HS-27A (cell line): Measurements from ENCODE around the gene WHRN.

Experiments
- DNase-seq: peaks from one replicate; pipeline ENCODE4 v3.0.0-alpha.2; 2012; ENCODE audit warnings: low read depth, missing footprints

WHRN gene

DNA sequence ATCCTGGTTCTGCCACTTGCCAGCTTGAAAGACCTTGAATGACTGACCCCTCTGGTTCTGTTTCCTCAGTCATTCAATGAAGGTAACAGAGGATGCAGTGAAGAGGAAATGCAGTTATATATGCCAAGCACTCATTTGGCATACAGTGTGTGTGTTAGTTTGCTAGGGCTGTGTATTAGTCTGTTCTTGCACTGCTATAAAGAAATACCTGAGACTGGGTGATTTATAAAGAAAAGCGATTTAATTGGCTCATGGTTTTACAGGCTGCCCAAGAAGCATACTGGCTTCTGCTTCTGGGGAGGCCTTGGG, 8.6 kb upstream of the WHRN start:
- DNase-seq, result no peak

DNA sequence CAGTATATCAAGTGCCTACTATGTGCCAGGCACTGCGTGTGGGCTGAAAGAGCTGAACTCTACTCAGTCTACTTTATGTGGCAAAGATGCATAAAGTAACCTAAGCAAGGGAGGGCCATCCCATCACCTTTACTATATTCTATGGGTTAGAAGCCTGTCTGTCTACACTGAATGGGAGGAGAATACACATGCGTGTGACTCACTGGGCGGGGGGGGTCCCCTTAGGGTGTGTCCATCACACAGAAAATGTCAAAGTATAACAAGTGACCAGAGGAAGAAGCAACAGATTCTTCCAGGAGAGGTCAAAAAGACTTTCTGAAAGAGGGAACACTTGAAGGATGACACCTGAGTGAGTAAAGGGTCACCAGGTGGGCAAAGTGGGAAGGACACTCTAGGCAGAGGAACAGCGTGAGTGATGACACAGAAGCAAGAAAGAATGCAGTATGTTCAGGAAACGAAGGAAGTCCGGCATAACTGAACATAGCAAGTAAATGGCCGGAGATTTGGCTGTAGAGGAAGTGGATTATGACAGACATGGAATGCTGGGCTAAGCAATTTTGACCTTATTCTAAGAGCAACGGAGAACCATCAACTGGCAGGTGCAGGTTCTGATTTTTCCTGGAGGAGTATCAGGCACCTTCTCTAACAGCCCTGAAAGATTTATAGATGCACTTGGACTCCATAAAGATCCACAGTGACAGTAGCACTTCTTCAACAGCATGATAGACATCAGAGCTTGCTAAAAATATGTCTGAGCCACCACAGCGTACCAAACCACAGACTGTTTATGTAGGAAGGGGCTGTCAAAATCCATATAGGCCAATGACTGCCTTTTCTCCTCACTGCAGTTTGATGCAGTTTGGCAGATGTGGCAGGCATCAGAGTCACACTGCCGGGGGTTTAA, 8.0 kb upstream of the WHRN start:
- no peak for DNase-seq

DNA sequence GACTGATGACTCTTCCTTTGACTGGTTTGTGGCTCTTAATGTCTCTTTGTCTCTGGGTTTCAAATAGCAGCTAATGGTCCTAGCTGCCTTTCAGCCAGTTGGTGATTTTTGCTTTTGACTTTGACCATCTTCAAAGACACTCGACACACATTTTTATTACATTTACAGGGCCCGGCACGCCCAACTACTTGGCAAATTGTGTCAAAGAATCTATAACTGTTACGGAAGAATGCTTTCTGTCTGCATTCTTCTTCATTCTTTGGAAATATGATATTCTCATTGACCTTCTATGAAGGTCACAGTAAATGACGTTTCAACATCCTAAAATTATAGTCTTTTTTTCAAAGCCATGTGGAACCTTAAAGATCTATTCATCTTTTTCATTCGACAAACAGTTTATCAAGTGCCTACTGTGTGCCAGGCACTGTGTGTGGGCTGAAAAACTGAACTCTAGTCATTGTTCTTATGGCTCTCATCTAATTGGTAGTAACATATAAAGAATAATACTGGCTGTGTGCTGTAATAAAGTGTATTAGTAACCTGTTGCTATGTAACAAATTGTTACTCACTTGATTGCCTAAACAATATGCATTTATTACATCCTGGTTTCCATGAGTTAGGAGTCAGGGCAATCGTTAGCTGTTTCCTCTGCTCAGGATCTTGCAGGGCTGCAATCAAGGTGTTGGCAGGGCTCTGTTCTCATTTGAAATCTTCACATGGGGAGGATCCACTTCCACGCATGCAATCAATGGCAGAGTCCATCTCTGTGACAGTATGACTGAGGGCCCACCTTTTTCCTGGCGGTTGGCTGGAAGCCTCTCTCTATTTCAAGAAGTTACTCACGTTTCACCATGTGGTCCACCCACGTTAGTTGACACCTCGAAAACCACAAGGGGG, 7.0 kb upstream of the WHRN start:
- DNase-seq, result no peak

DNA sequence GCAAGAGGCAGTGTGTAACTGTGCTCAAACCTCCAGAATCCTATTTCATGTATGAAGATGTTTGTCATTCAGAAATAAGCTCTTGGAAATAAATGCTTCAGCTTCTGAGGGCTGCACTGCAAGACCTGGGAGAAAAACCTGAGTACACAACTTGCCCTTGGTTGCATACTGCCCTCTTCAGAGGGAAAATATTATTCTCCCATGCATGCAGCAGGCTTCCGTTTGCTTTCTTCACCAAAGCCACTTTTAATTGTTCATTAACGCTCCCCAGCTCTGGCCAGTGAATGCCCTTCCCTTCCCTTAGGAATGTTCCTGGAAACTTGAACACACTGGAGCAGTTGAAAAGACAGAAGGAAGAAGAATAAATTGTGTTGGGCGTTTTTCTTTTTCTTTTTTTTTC, 2.5 kb upstream of the WHRN start:
- DNase-seq, result no peak

DNA sequence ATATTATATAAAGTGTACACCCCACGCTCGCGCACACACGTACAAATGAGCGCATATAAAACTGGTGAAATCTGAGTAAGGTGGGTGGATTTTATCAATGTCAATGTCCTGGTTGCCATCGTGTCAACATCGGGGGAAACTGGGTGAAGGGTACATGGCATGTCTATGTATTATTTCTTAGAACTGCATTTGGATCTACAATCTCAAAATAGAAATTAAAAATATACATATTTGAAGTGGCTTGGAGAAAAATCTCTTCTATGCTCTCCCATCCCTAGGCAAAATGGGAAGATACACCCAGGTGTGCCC, 763 bp upstream of the WHRN start:
- no peak for DNase-seq

DNA sequence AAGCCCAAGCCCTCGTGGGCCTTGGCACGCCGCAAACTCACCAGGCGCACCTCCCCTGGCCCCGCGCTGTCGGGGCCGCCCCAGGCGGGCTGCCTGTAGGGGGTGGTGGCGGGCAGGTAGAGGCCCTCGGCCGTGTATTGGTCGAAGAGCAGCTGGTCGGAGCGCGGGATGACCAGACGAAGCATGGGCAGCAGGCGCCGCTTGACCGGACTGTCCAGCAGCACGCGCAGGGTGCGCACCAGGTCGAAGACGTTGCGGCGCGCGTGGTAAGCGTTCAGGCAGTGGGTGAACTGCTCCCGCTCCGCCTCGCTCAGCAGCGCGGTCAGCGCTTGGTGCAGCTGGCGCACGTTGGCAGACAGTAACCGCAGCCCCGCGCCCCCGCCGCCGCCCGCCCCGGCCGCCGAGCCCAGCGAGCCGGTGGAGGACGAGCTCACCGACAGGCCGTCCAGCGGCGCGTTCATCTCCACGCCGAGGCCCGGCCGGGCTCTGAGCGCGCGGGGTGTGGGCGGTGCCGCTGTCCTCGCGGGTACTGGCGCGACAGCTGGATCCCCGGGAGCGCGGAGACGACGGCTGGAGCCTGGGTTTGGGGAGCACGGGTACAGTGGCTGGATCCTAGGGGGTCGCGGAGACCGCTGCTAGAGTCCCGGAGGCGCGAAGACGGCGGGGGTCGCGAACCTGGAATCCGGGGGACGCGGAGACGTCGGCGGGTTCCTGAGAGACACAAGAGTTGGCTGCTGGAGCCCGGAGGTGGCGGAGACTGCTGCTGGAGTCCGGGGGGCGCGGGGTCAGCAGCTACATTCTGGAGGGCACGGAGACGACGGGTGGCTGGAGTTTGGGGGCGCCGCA, 709 bp downstream of the WHRN start:
- no peak for DNase-seq

DNA sequence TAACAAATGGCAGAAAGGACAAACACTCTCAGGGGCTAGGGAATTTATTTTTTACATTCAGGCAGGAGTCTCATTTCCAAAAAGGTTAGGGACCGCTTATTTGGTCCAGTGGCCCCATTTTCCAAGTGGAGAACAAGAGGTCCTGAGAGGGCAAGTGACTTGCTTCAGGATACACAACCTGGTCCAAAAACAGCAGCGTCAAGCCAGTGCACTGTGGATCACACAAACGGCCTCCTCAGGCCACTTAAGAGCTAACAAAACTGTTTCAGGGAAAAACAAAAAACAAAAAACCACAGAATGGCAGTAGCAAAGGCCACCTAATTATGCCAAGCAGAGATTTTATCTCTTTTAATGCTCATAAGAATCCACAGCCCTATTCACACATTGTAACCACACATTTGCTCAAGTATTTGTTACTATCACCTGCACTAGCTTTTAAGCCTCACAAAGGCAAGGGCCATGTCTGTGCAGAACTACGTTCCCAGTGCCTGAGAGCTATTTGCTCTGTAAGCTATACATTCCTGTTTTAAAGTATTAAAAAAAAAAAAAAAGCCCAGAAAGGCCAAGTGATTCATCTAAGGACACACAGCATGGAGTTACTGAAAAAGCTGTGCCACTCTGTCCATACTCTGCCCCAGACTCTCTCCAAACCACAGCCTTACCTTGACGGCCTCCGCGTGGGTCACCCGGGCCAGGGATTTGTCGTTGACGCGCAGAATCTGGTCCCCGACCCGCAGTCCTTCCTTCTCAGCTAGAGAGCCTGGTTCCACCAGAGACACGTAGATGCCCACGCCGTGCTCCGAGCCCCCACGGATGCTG, 1.5 kb downstream of the WHRN start:
- DNase-seq, result no peak

DNA sequence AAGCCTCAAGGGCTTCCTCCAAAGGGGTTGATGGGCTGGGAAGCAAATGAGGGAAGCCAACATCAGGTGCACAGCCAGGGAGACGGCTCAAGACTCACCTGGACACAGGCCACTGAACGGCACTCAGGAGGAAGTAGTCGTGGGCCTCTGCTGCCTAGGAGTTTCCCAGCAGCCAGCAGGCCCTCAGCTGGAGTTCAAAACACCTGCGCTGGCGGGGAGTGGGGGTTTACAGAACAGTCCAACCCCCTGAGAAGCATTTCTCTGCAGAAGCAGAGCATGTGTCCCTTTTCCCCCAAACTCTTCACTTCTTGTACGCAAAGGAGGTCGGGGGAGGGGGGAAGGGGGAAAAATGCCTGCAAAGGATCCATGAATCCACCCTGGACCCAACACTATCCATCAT, 2.3 kb downstream of the WHRN start:
- no peak for DNase-seq

DNA sequence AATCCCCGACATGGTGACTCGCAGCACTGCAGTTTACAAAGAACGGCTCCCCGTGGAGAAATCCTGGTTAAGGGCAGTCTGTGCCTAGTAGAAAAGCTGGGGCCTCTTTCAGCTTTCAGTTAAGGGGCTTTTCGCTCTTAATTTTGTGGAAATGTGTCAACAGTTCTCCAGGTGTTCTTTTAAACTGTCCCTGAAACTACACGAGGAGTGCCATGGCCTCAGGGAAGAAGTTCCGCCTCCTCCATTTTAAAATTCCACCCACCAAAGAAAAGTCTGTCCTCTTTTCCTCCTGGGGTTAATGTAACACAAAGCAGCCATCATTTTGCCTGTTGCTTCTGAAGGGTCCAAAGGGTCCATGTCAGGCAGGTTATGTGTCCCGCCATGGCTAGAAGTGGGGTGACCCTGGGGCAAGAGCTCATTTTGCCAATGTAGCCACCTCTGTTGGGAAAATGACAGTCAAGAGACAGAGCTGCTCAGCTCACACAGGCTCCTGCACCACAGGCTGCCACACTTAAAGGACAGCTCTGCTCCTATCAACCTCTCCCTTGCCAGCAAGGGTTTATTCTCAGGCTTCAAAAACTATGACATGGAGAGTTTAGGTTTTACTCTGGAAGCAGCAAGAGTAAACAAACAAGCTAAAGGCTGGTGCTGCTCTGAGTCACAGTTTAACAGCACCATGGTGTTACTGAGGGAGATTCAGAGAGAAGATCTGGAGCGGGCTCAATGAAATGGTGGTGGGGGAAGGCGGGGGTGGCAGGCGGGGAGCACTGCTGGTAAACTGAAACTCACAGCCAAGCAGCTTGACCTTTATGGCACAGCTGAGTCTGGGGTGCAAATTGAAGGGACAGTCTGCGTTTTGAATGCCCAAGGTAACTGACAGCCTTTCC, 3.2 kb downstream of the WHRN start:
- DNase-seq, result no peak

DNA sequence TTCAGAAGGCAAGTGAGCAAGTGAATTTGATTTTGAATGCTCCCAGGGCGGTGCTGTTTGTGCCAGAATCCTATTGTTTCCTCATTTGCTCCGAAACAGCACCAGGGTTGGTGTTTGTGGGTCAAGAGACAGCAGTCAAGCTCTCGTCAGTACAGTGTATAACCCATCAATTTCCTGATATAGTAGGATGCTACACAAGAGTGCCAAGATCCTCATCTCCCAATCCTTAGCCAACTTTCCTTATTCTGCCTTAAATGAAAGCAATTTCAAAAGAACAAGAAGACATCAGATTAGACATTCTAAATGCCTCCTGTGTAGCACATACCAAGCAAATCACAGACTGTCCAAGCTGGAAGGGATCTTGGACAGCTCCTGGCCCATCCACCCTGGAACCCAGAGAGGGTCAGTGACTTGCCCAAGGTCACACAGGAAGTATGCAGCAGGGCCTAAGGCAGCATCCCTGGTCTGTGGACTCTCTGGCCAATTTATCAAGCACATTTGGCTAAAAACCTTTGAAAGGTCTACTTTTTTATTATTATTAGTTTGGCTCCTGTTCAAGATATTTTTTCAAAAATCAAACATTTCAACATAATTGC, 4.5 kb downstream of the WHRN start:
- no peak for DNase-seq

DNA sequence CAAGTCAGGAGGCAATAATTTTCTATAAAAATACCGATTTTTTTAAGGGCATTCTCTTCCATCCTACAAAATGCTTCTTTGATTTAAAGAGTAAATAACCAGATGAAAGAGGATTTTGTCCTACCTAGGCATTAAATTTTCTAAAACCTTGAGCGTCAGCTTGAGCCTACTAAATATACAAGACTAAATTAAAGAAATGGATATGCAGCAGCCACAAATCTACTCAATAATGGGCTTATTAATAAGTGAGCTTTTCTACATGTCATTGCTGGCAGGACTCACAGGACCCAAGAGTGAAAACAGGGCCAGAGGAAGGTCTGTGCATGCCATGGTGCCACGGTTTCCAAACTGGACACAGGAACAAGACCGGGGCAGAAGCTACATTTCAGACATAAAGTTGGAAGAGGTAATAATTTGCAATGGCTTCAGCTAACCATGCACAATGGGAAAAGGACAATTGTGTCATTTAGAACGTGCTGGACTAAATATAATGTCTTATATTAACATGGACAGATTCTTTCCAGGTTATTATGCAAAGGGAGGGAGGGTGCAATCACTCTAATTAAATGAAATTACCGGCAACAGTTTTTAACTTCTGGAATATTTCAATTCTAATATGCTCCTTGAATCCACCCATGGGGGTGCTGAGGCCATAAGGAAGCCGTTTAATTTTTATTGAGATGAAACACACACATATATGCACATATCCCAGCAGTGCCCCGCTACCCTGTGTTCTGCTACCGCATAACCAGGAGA, 5.2 kb downstream of the WHRN start:
- no peak for DNase-seq

DNA sequence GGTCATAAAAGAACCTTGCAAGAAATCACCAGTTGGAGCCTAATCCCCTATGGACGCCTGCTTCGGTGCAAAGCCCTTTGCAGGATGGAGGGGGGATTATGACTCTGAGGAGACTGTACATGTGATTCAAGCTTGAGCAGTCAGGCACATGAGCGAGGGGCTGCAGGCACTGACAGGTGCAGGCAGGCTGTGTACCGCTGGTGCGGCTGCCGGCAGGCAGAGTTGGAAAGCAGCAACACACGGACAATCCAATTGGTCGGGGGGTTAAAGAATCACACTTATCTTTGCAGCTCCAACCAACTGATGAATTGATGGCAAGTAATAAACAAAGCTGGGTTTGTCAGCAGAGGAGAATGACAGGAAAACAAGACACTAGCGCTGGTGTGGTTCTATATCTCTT, 5.7 kb downstream of the WHRN start:
- no peak for DNase-seq

DNA sequence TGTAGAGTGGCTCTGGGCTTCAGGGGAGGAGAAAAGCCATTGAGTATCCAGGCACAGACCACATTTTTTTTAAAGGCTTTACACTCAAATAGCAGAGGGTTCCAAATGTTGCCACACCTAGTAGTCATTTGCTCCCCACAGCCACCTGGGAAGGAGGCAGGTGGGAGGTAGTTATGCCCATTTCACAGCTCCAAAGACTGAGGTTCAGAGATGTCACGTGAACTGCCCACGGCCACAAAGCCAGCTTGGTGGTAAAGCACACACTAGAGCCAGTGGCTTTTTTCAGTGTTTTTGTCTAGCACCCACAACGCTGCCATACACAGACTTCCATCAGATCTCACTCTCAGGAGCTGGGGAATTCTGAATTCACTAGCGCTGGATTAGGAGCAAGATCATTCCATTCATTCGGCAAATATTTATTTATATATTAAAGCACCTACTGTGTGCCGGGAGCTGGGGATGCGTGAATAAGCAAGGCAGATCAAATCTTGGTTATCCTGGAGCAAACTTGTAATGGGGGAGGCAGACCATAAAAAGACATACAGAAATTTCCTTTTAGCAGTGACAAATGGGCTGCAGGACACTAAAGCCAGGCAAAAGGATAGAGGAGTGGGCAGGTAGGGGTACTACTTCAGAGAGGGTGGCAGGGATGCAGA, 7.4 kb downstream of the WHRN start:
- no peak for DNase-seq

DNA sequence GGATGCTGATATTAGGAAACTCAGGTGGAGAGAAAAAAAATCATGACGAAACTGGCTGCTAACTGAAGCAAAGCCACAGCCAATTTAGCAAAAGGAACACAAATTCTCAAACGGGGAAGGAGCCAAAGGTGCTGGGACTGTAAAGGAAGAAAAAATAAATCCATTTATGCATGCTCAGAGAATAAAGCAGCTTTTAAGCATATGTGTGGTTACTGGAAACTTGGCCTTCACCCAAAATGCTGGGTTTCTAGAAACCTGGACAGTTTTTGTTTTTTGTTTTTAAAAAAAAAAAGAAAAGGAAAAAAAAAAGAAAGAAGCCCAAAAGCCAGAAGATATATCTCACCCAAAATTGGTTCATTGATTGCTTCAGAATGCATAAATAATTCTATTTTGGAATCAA, 8.0 kb downstream of the WHRN start:
- no peak for DNase-seq

DNA sequence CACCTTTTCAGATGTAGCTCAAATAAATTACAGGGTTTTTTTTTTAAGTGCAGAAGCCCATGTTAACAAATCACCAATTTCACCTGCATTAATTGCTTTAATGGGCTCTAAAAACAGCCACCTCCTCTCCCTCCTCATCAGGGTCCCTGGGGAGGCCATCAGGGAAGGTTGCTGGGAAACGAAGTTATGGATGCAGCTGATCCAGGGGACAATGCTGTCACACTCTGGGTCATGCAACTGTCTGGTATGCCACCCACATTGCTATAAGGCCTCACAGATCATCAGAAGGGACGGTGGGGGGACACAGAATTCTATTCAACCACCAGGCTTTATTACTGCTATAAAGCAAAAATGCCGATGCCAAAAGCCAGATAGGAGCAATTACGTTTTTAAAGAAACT, 9.3 kb downstream of the WHRN start:
- no peak for DNase-seq

DNA sequence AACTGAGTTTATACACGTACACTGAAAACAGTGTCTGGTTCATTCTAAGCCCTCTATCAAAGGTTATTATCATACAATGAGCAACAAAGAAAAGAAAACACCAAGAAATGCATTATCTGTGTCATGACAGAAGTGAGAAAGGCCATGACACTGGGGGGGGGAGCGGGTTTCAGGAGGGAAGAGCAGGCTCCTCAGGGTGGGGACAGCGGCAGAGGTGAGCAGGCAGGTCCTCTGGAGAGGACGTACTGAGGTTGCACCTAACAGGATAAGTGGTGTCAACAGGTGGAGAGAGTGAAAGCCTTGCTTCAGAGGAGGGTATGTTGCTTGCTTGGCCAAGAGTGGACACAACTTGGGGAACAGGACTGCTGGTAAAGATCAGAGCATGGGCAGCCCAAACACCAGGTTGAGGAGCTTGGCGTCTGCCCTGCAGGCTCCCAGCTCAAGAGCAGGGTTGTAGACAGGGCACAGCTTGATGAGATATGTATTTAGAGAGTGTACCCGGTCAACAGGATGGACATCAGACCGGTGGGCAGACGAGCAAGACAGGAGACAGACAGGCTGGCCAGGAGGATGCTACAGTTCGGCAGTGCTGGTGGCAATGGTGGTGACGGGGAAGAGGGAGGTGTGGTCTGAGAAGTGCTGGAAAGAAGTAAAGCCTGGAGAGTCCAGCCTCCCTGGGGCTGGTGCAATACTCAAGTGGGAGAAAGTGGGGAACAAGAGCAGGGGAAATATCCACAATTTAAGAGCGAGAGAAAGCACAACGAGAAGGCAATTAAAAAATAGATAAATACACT, 10.3 kb downstream of the WHRN start:
- DNase-seq, result no peak

DNA sequence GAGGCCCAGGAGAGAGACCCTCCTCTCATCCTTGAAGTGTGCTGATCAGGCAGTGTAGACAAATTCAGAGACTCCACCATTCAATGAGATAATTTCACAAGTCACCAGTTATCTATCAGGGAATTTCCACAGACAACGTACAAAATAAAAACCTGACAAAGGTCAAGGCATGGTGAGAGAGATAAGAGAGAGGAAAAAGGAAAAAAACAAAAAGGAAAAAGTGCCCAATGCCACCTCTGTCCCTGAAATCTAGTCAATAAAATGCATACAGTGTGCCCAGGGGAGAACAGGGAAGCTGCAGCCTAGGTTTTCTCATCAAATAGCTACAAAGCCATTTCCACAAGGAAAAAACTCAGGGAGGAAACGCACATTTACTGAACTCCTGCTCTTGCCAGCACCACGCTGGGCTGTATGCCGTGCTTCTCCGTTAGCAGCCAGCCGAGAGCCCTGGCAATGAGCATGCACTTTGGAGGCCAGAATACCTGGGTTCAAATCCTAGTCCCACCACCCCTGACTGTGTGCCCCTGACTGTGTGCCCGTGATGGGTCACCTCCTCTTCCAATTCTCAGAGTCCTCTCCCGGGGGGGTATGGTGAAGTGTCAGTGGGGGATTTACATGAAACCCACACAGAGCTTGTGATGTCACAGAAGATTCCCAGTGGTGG, 11.6 kb downstream of the WHRN start:
- DNase-seq, result no peak

DNA sequence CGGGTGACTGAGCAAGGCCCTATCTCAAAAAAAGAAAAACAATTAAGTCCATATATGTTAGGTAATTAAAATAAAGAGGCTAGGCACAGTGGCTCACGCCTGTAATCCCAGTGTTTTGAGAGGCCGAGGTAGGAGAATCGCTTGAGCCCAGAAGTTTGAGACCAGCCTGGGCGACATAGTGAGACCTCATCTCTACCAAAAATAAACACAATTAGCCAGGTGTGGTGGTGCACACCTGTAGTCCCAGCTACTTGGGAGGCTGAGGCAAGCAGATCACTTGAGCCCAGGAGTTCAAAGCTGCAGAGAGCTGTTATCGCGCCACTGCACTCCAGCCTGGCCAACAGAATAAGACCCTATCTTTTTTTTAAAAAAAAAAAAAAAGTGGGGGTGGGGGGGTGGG, 12.3 kb downstream of the WHRN start:
- no peak for DNase-seq
